Thoracic aorta (tissue), 2 donors: ENCODE results near the gene PPARA. TPM values are rescaled to one million over a fixed set of nuclear protein-coding genes. Genes with fewer than 3 reads are reported as not detected.

ENCODE experiments used
- ATAC-seq: fragments of 150-250 bp; one replicate; pipeline ENCODE4 v1.8.0; 2017; ENCODE audit warnings: low read depth; ENCODE audit not compliant: insufficient number of reproducible peaks, low FRiP score
- DNase-seq: peaks from one replicate; pipeline ENCODE4 v3.0.0-alpha.2; 2020; ENCODE audit warnings: low spot score
- H3K27ac ChIP-seq, 2 donors: fragments of 200-600 bp; sonication (generic); 1 replicate in 1 of 2; 2 replicates in 1 of 2; pipeline ENCODE4 v1.5.1; 2016; ENCODE audit warnings: mild to moderate bottlenecking in 2 of 2, moderate library complexity in 2 of 2
- H3K27me3 ChIP-seq: fragments of 200-600 bp; sonication (generic); replicated peaks from 2 replicates; pipeline ENCODE4 v1.6.0; 2016; ENCODE audit warnings: mild to moderate bottlenecking; ENCODE audit not compliant: insufficient read depth
- H3K36me3 ChIP-seq: fragments of 200-600 bp; sonication (generic); one replicate; pipeline ENCODE4 v1.5.1; 2016
- H3K4me1 ChIP-seq, 2 donors: fragments of 200-600 bp; sonication (generic); 1 replicate in 1 of 2; 2 replicates in 1 of 2; pipeline versions ENCODE4 v1.5.1 to v1.6.0; 2016; ENCODE audit warnings: low read depth in 2 of 2, mild to moderate bottlenecking in 1 of 2; ENCODE audit not compliant: control insufficient read depth in 1 of 2
- H3K4me3 ChIP-seq: fragments of 200-600 bp; sonication (generic); 2 replicates; pipeline ENCODE4 v1.5.1; 2016; ENCODE audit warnings: mild to moderate bottlenecking
- H3K9me3 ChIP-seq: fragments of 200-600 bp; sonication (generic); 2 replicates; pipeline ENCODE4 v1.5.1; 2016
- CTCF ChIP-seq: fragments of 200-600 bp; sonication (generic); IDR thresholded peaks from one replicate; pipeline ENCODE4 v1.5.1; 2019; ENCODE audit warnings: antibody characterized with exemption
- total RNA-seq, 2 donors: library from RNA; depleted of rRNA; stranded (reverse); fragments of >200 nt; gene quantifications; one replicate each; pipeline versions ENCODE4 v1.1.0 to v1.2.3, GENCODE V29; 2016

The PPARA gene
- total RNA-seq, 2 donors from 2014 or later, result 21.9 to 67.8 TPM

- TF ChIP-seq CTCF, result no peak
- DNase-seq, result no peak
- no peaks in the 10 kb centered on the region for H3K4me1 ChIP-seq
- no peak overlapping the region for H3K27ac ChIP-seq
- no peaks in the 10 kb centered on the region for H3K9me3 ChIP-seq
- H3K4me3 ChIP-seq, result no peak overlapping the region
- H3K27me3 ChIP-seq, result no peaks in the 10 kb centered on the region
- no peak for ATAC-seq
- peaks cover 52% of the 10 kb centered on the region for H3K36me3 ChIP-seq
Observed at GRCh38 chr22:46288846-46289243, 138.5 kb downstream of the PPARA start.

- DNase-seq (no peak), ATAC-seq (no peak)
- TF ChIP-seq CTCF, result no peak
- Histone ChIP-seq H3K4me1 (no peaks in the 10 kb centered on the region), H3K27me3 (no peaks in the 10 kb centered on the region), H3K27ac (no peak overlapping the region), H3K36me3 (peaks cover 47% of the 10 kb centered on the region), H3K9me3 (no peaks in the 10 kb centered on the region), H3K4me3 (no peak overlapping the region)
Observed at GRCh38 chr22:46289244-46289891, 139.0 kb downstream of the PPARA start.

- Histone ChIP-seq H3K27me3 (no peaks in the 10 kb centered on the region), H3K4me3 (no peak overlapping the region), H3K27ac (no peak overlapping the region), H3K9me3 (no peaks in the 10 kb centered on the region), H3K36me3 (peaks cover 39% of the 10 kb centered on the region), H3K4me1 (peaks cover 0 to under 1% of the 10 kb centered on the region in 2 donors)
- DNase-seq (no peak), ATAC-seq (no peak)
- TF ChIP-seq CTCF, result no peak
Observed at GRCh38 chr22:46290121-46290842, 140.0 kb downstream of the PPARA start.

GRCh38 chr22:46290843-46291785, 140.8 kb downstream of the PPARA start:
- Histone ChIP-seq H3K27me3 (no peaks in the 10 kb centered on the region), H3K4me3 (no peak overlapping the region), H3K4me1 (peaks cover 4 to 9% of the 10 kb centered on the region in 2 donors), H3K36me3 (peaks cover 35% of the 10 kb centered on the region), H3K9me3 (no peaks in the 10 kb centered on the region), H3K27ac (no peak overlapping the region)
- ATAC-seq (no peak), DNase-seq (no peak)
- no peak for TF ChIP-seq CTCF

- Histone ChIP-seq H3K4me1 (peaks cover 9 to 15% of the 10 kb centered on the region in 2 donors), H3K9me3 (no peaks in the 10 kb centered on the region), H3K27me3 (no peaks in the 10 kb centered on the region), H3K27ac (no peak overlapping the region), H3K36me3 (peaks cover 35% of the 10 kb centered on the region), H3K4me3 (no peak overlapping the region)
- DNase-seq (no peak), ATAC-seq (no peak)
- no peak for TF ChIP-seq CTCF
Observed at GRCh38 chr22:46292173-46292572, 141.8 kb downstream of the PPARA start.
